SK-N-SH (cell line): ENCODE results near the gene CDCP1. TPM values are rescaled to one million over a fixed set of nuclear protein-coding genes. Genes with fewer than 3 reads are reported as not detected.

Source experiments
- CTCF ChIA-PET: fragments of 300-600, 350-600 bp; formaldehyde crosslinking; extraction: SDS; loops from one replicate; lab custom pipeline; 2021; lab: Yijun Ruan, JAX
- POLR2A ChIA-PET: fragments of 350-600 bp; sonication (Branson Sonifier 250); formaldehyde crosslinking; extraction: SDS; loops from one replicate; lab custom pipeline; 2020; ENCODE audit warnings: antibody characterized with exemption, inconsistent platforms; lab: Yijun Ruan, JAX
- DNase-seq: peaks from one replicate; pipeline ENCODE4 v3.0.0; 2012
- H2AFZ ChIP-seq: fragments of 200-600 bp; sonication (generic); 2 replicates; pipeline ENCODE4 v1.8.1; 2016; ENCODE audit warnings: antibody characterized with exemption, mild to moderate bottlenecking, low read depth
- H3F3A ChIP-seq: fragments of 200-600 bp; sonication (generic); replicated peaks from 2 replicates; pipeline ENCODE3; 2016; ENCODE audit warnings: antibody characterized with exemption, mild to moderate bottlenecking; ENCODE audit not compliant: insufficient read depth
- H3K27ac ChIP-seq, 2 experiments: fragments of 200-500 bp in 1 of 2; fragments of 200-600 bp in 1 of 2; sonication (Bioruptor generic) in 1 of 2; sonication (generic), shearing (Covaris generic) in 1 of 2; 2 replicates each; pipeline versions ENCODE4 v1.5.1 to v1.6.1; 2014 to 2016; ENCODE audit warnings: low read depth in 2 of 2, inconsistent platforms in 1 of 2, low read length in 1 of 2, mild to moderate bottlenecking in 1 of 2, mixed read lengths in 1 of 2
- H3K27me3 ChIP-seq: fragments of 200-600 bp; sonication (generic), shearing (Covaris generic); 2 replicates; pipeline ENCODE4 v1.6.1; 2016; ENCODE audit warnings: mixed run types; ENCODE audit not compliant: insufficient read depth
- H3K36me3 ChIP-seq, 2 experiments: fragments of 200-500 bp in 1 of 2; fragments of 200-600 bp in 1 of 2; sonication (Bioruptor generic) in 1 of 2; sonication (generic) in 1 of 2; replicated peaks in 1 of 2; 2 replicates each; pipeline versions ENCODE3 to v1.5.1; 2014 to 2016; ENCODE audit warnings: low read length in 1 of 2, mild to moderate bottlenecking in 1 of 2; ENCODE audit not compliant: insufficient read depth in 2 of 2, control insufficient read depth in 1 of 2
- H3K4me1 ChIP-seq, 2 experiments: fragments of 200-500 bp in 1 of 2; fragments of 200-600 bp in 1 of 2; sonication (Bioruptor generic) in 1 of 2; sonication (generic), shearing (Covaris generic) in 1 of 2; 2 replicates each; pipeline versions ENCODE4 v1.5.1 to v1.6.1; 2014 to 2016; ENCODE audit warnings: low read depth in 1 of 2, low read length in 1 of 2, mixed run types in 1 of 2; ENCODE audit not compliant: insufficient read depth in 2 of 2, control insufficient read depth in 1 of 2
- H3K4me2 ChIP-seq: fragments of 200-600 bp; sonication (generic), shearing (Covaris generic); 2 replicates; pipeline ENCODE4 v1.6.1; 2017; ENCODE audit warnings: mixed run types
- H3K4me3 ChIP-seq, 2 experiments: fragments of 200-500 bp in 1 of 2; fragments of 200-600 bp in 1 of 2; sonication (Bioruptor generic) in 1 of 2; sonication (generic), shearing (Covaris generic) in 1 of 2; 2 replicates each; pipeline versions ENCODE4 v1.5.1 to v1.8.1; 2014 to 2016; ENCODE audit warnings: low read depth in 2 of 2, inconsistent platforms in 1 of 2, low read length in 1 of 2, mild to moderate bottlenecking in 1 of 2, mixed read lengths in 1 of 2, moderate library complexity in 1 of 2
- H3K79me2 ChIP-seq: fragments of 200-600 bp; sonication (generic); 2 replicates; pipeline ENCODE4 v1.8.1; 2017; ENCODE audit warnings: mild to moderate bottlenecking; ENCODE audit not compliant: insufficient read depth
- H3K9ac ChIP-seq: fragments of 200-600 bp; sonication (generic); 2 replicates; pipeline ENCODE4 v1.6.1; 2017; ENCODE audit warnings: mixed run types
- H3K9me2 ChIP-seq: fragments of 200-600 bp; sonication (generic); 2 replicates; pipeline ENCODE4 v1.6.1; 2017; ENCODE audit warnings: mixed run types
- H3K9me3 ChIP-seq: fragments of 200-600 bp; sonication (generic); 2 replicates; pipeline ENCODE4 v1.6.1; 2017; ENCODE audit warnings: mixed run types, mild to moderate bottlenecking, moderate library complexity
- H4K20me1 ChIP-seq: fragments of 200-600 bp; sonication (generic); 2 replicates; pipeline ENCODE4 v1.6.1; 2017; ENCODE audit warnings: mild to moderate bottlenecking, mixed run types; ENCODE audit not compliant: insufficient read depth
- CTCF ChIP-seq: fragments of 200-600 bp; sonication (generic); IDR thresholded peaks from 2 replicates; pipeline ENCODE4 v1.6.1; 2017; ENCODE audit warnings: antibody characterized with exemption, mild to moderate bottlenecking, moderate library complexity
- FOSL2 ChIP-seq: IDR thresholded peaks from 2 replicates; pipeline ENCODE4 v1.4.0; 2012; ENCODE audit warnings: low read depth, mild to moderate bottlenecking, moderate library complexity, borderline replicate concordance
- FOXM1 ChIP-seq: IDR thresholded peaks from 2 replicates; pipeline ENCODE4 v1.4.0; 2012; ENCODE audit warnings: low read depth, mild to moderate bottlenecking
- GABPA ChIP-seq: IDR thresholded peaks from 2 replicates; pipeline ENCODE4 v1.4.0; 2012; ENCODE audit warnings: low read depth, mild to moderate bottlenecking
- GATA2 ChIP-seq: sonication (generic); formaldehyde crosslinking; IDR thresholded peaks from 2 replicates; pipeline ENCODE4 v1.5.0; 2020; ENCODE audit warnings: mild to moderate bottlenecking, missing genetic modification reagents
- JUND ChIP-seq: IDR thresholded peaks from 2 replicates; pipeline ENCODE4 v1.4.0; 2012
- MAX ChIP-seq: IDR thresholded peaks from 2 replicates; pipeline ENCODE4 v1.4.0; 2012; ENCODE audit warnings: low read depth
- NRF1 ChIP-seq: IDR thresholded peaks from 2 replicates; pipeline ENCODE4 v1.6.1; 2012; ENCODE audit warnings: low read depth, mild to moderate bottlenecking, low read length
- POLR2AphosphoS5 ChIP-seq: IDR thresholded peaks from 2 replicates; pipeline ENCODE4 v1.6.1; 2012; ENCODE audit warnings: low read depth, low read length
- RCOR1 ChIP-seq: fragments of 150-350 bp; IDR thresholded peaks from 2 replicates; pipeline ENCODE4 v1.6.1; 2017; ENCODE audit warnings: antibody characterized with exemption, low read length
- RFX5 ChIP-seq: IDR thresholded peaks from 2 replicates; pipeline ENCODE4 v1.6.1; 2012; ENCODE audit warnings: mild to moderate bottlenecking, improper control_type of control experiment, low read length
- TEAD4 ChIP-seq: IDR thresholded peaks from 2 replicates; pipeline ENCODE4 v1.4.0; 2012; ENCODE audit warnings: mild to moderate bottlenecking, borderline replicate concordance; ENCODE audit not compliant: insufficient read depth
- USF1 ChIP-seq: IDR thresholded peaks from 2 replicates; pipeline ENCODE4 v1.4.0; 2012; ENCODE audit warnings: low read depth, borderline replicate concordance
- YY1 ChIP-seq: IDR thresholded peaks from 2 replicates; pipeline ENCODE4 v1.4.0; 2012; ENCODE audit warnings: low read depth, mild to moderate bottlenecking
- WGBS: methylation state at CpG from one replicate; pipeline ENCODE4 v1.1.6; 2017; ENCODE audit warnings: low lambda C conversion rate; 5-methylcytosine and 5-hydroxymethylcytosine counted together
- polyA plus RNA-seq, 3 experiments: library from polyadenylated mRNA; depleted of rRNA; stranded (reverse); fragments of >200 nt; gene quantifications; 2 replicates each; pipeline ENCODE4 v1.2.3, GENCODE V29; 2012

The CDCP1 gene
- polyA plus RNA-seq, 1 of the 3 experiments (the other 2 are of a cell fraction): 3.6 TPM

GRCh38 chr3:45148921-45149320 is 2.7 kb upstream of the CDCP1 start:
- H3K36me3 ChIP-seq: no peaks in the 10 kb centered on the region
- H3K27ac ChIP-seq: no peak overlapping the region
- H3K9me2 ChIP-seq: no peaks in the 10 kb centered on the region
- peaks cover 4% of the 10 kb centered on the region for H3F3A ChIP-seq
- H2AFZ ChIP-seq: no peak overlapping the region
- no peak for DNase-seq
- no peaks in the 10 kb centered on the region for H4K20me1 ChIP-seq
- H3K27me3 ChIP-seq: no peaks in the 10 kb centered on the region
- no peak overlapping the region for H3K9ac ChIP-seq
- no peaks in the 10 kb centered on the region for H3K79me2 ChIP-seq
- no peak overlapping the region for H3K4me2 ChIP-seq
- H3K4me3 ChIP-seq: no peak overlapping the region
- POLR2A ChIA-PET: no interaction called here
- H3K4me1 ChIP-seq: peaks cover 0 to 8% of the 10 kb centered on the region in 2 experiments; a peak in 2 of 4 replicates
- no peak for TF ChIP-seq MAX
- TF ChIP-seq, all 33 proteins: peak for 0
- peaks cover 6% of the 10 kb centered on the region; the same call in 1 of the 2 replicates for H3K9me3 ChIP-seq
- WGBS: 57% methylated on average over 2 of the region's 2 CpGs
- CTCF ChIA-PET: interaction anchor here (1.0 kb wide), 1 partner anchor 107 kb away, joined by 3 read pairs; no protein-coding TSS in a partner anchor

- H3K4me3 ChIP-seq: peak overlapping the region; percentile 46 to 65
- H3K9me2 ChIP-seq: no peaks in the 10 kb centered on the region
- H3F3A ChIP-seq: no peaks in the 10 kb centered on the region
- H3K4me2 ChIP-seq: peak overlapping the region; percentile 85
- H3K27ac ChIP-seq: no peak overlapping the region
- no peaks in the 10 kb centered on the region for H3K27me3 ChIP-seq
- H3K79me2 ChIP-seq: no peaks in the 10 kb centered on the region
- CTCF ChIA-PET: interaction anchor here (0.9 to 1.7 kb wide), 5 partner anchors 9 to 105 kb away, joined by 3 to 4 read pairs (median 3); no protein-coding TSS in a partner anchor
- TF ChIP-seq POLR2AphosphoS5 (no peak), YY1 (no peak), FOSL2 (no peak), FOXM1 (no peak), NRF1 (no peak), RFX5 (no peak), MAX (no peak), USF1 (no peak), GABPA (no peak), CTCF (no peak), JUND (no peak), RCOR1 (no peak), GATA2 (no peak), TEAD4 (no peak; the same call in 1 of the 2 replicates)
- no peaks in the 10 kb centered on the region for H4K20me1 ChIP-seq
- POLR2A ChIA-PET: no interaction called here
- peak overlapping the region; percentile 49 for H3K9ac ChIP-seq
- DNase-seq: peak; percentile 28
- H3K36me3 ChIP-seq: no peaks in the 10 kb centered on the region
- H3K9me3 ChIP-seq: no peaks in the 10 kb centered on the region
- H3K4me1 ChIP-seq: peaks cover 0 to 8% of the 10 kb centered on the region in 2 experiments; a peak in 1 of 4 replicates
- H2AFZ ChIP-seq: peak overlapping the region; percentile 82; the same call in 1 of the 2 replicates
- WGBS: 17% methylated on average over 15 of the region's 15 CpGs
Measured at GRCh38 chr3:45145223-45145622, 955 bp downstream of the CDCP1 start.
